AG09309 (cell line): ENCODE measurements around the gene EIF3M.

Experiments used
- DNase-seq: peaks from one replicate; pipeline ENCODE4 v3.0.0-alpha.2; 2010; ENCODE audit warnings: low read depth
- H3K4me3 ChIP-seq: 2 replicates; pipeline ENCODE4 v1.5.1; 2011; ENCODE audit warnings: mild to moderate bottlenecking, low read depth, low read length, moderate library complexity; ENCODE audit not compliant: control insufficient read depth
- TF ChIP-seq, protein P1 (sequence below): IDR thresholded peaks from 2 replicates; pipeline ENCODE4 v1.5.1; 2011; ENCODE audit warnings: mild to moderate bottlenecking, low read depth, low read length, inconsistent platforms; ENCODE audit not compliant: insufficient read depth, control insufficient read depth; ENCODE audit errors: missing control alignments

Gene EIF3M

DNA sequence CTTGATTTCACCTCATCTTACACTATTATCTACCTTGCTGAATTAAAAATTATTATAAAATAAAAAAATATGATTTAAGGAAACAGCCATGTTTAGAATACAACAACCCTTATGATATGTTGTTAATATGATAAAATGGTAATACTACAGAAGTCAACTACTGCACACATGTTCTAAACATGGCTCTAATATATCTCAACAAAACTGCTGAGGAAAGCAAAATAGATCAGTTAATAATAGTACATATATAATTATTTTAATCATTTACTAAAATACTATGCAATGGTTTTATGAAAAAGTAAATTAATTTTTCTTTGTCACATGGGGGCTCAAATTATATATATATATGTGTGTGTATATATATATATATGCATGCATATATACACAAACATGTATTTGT, 57.7 kb downstream of the EIF3M start:
- no peak overlapping the region for H3K4me3 ChIP-seq
- DNase-seq, result no peak
- TF ChIP-seq, protein P1, sequence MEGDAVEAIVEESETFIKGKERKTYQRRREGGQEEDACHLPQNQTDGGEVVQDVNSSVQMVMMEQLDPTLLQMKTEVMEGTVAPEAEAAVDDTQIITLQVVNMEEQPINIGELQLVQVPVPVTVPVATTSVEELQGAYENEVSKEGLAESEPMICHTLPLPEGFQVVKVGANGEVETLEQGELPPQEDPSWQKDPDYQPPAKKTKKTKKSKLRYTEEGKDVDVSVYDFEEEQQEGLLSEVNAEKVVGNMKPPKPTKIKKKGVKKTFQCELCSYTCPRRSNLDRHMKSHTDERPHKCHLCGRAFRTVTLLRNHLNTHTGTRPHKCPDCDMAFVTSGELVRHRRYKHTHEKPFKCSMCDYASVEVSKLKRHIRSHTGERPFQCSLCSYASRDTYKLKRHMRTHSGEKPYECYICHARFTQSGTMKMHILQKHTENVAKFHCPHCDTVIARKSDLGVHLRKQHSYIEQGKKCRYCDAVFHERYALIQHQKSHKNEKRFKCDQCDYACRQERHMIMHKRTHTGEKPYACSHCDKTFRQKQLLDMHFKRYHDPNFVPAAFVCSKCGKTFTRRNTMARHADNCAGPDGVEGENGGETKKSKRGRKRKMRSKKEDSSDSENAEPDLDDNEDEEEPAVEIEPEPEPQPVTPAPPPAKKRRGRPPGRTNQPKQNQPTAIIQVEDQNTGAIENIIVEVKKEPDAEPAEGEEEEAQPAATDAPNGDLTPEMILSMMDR, result no peak

DNA sequence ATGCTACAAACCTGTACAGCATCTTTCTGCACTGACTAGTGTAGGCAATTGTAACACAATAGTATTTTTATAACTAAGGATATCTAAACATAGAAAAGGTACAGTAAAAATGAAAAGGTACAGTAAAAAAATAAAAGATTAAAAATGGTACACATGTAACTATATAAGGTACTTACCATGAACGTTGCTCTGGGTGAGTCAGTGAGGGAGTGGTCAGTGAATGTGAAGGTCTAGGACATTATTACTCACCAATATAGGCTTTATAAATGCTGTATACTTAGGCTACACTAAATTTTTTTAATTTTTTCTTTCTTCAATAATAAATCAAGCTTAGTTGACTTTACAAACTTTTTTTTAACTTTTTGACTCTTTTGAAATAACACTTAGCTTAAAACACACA, 59.9 kb downstream of the EIF3M start:
- TF ChIP-seq, protein P1, result no peak
- DNase-seq, result no peak
- H3K4me3 ChIP-seq, result no peak overlapping the region
